Measurements from ENCODE around the gene FAM186B. TPM values are rescaled to one million over a fixed set of nuclear protein-coding genes. Genes with fewer than 3 reads are reported as not detected.

Gene FAM186B
- total RNA-seq, 1 experiment from 2014 or later = 0.18 TPM

Other genes starting within 250 kb of the FAM186B start
- 41.7 and 44.6 TPM in 2 replicates for gene SPATS2, start 238.2 kb downstream of the FAM186B start, total RNA-seq (2014; rRNA removed; shearing (Covaris generic))
- gene KCNH3, start 66.6 kb downstream of the FAM186B start, total RNA-seq (2014; rRNA removed; shearing (Covaris generic)) = 0.08 and 0.53 TPM in 2 replicates
- gene MCRS1, start 37.5 kb downstream of the FAM186B start, total RNA-seq (2014; rRNA removed; shearing (Covaris generic)) = 73.6 and 79.5 TPM in 2 replicates
- gene PRPF40B, start 17.9 kb upstream of the FAM186B start, total RNA-seq (2014; rRNA removed; shearing (Covaris generic)) = 2.3 and 6.5 TPM in 2 replicates
- gene FMNL3, start 101.8 kb upstream of the FAM186B start, total RNA-seq (2014; rRNA removed; shearing (Covaris generic)) = 12.9 and 19.2 TPM in 2 replicates
- 417 and 432 TPM in 2 replicates for gene TMBIM6, start 135.9 kb upstream of the FAM186B start, total RNA-seq (2014; rRNA removed; shearing (Covaris generic))
- gene NCKAP5L, start 222.8 kb upstream of the FAM186B start, total RNA-seq (2014; rRNA removed; shearing (Covaris generic)) = 35.7 and 43.5 TPM in 2 replicates
- 0.60 and 4.3 TPM in 2 replicates for gene BCDIN3D, start 237.5 kb upstream of the FAM186B start, total RNA-seq (2014; rRNA removed; shearing (Covaris generic))